Measurements from ENCODE around the gene F2RL1.

DNA sequence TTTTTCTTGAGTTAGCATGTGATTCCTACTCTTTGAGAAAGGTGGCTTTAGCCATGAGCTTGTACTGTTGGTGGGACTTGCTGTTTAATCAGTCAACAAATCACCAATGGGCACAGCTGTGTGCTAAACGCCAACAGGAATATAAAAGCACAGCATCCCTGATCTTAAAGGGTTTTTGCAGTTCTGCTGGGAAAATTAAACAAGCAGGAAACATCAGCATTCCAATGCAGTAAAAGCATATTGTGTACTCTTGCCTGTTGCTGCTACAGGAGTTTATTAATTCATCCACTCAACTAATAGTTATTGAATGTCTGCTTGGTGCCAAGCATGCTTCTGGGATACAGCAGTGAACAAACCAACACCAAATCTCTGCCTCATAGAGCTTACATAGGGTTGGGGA lies 27.4 kb upstream of the F2RL1 start:
- TF ChIP-seq, protein P1, sequence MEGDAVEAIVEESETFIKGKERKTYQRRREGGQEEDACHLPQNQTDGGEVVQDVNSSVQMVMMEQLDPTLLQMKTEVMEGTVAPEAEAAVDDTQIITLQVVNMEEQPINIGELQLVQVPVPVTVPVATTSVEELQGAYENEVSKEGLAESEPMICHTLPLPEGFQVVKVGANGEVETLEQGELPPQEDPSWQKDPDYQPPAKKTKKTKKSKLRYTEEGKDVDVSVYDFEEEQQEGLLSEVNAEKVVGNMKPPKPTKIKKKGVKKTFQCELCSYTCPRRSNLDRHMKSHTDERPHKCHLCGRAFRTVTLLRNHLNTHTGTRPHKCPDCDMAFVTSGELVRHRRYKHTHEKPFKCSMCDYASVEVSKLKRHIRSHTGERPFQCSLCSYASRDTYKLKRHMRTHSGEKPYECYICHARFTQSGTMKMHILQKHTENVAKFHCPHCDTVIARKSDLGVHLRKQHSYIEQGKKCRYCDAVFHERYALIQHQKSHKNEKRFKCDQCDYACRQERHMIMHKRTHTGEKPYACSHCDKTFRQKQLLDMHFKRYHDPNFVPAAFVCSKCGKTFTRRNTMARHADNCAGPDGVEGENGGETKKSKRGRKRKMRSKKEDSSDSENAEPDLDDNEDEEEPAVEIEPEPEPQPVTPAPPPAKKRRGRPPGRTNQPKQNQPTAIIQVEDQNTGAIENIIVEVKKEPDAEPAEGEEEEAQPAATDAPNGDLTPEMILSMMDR (optimal IDR thresholded peaks at IDR 0.05 in 1 of 3, IDR thresholded peaks at IDR 0.05 in 1 of 3, conservative IDR thresholded peaks at IDR 0.05 in 1 of 3; ENCODE audit: extremely low read depth in 1 of 3, insufficient read depth in 2 of 3, low read length in 3 of 3), result no peak
- no peak for TF ChIP-seq EZH2 (IDR thresholded peaks at IDR 0.05; ENCODE audit: low read length)
